ENCODE measurements around the gene KSR2. TPM values are rescaled to one million over a fixed set of nuclear protein-coding genes. Genes with fewer than 3 reads are reported as not detected.

Gene KSR2
- total RNA-seq, 1 donor from 2014 or later: 0.30 TPM

DNA sequence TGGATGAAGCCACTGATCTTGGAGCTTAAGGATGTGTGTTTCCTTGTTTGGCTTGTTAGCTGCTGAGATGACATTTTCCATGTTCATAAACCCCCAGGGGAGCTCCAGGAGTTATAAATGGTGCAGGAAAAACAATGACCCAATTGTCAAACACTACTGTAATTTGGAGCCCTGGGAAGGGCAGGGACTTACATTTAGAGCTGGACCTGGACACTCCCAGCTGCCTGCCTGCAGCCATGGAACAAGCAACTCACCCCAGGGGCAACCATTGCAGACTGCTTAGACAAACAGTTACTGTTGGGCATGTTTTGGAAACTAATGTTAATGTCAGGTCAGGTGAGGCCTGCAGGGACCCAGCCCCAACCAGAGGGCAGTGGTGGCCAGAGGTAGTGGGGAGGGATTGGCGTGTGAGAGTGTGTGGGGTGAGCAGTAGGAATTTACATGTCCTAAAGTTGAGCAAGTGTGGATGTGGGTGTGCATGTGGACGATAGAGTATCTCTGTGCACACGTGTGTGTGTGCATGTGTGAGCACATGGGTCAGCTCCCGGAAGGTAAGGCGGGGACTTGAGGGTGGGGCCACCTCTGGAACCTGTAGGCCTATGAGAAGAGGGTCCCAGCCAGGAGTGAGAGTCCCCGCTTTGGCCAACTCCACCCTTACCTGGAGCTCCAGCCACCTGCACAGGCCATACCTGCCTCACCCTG lies 521.0 kb downstream of the KSR2 start:
- Histone ChIP-seq H3K4me1 (no peaks in the 10 kb centered on the region), H3K79me2 (ENCODE audit: low read depth) (no peaks in the 10 kb centered on the region), H3K36me3 (no peaks in the 10 kb centered on the region), H3F3A (ENCODE audit: low read depth) (no peaks in the 10 kb centered on the region), H3K4me3 (no peak overlapping the region), H2AFZ (replicated peaks) (no peak overlapping the region), H3K9ac (no peak overlapping the region), H3K27ac (no peak overlapping the region), H3K9me3 (ENCODE audit: low read depth) (no peaks in the 10 kb centered on the region), H3K4me2 (no peak overlapping the region), H3K27me3 (no peaks in the 10 kb centered on the region), H4K20me1 (ENCODE audit: low read depth) (no peaks in the 10 kb centered on the region)
- Mint-ChIP-seq H3K4me3 (no peak overlapping the region), H3K27me3 (ENCODE audit: insufficient read depth, low read depth) (peaks cover 43% of the 10 kb centered on the region), H3K36me3 (peaks cover 3% of the 10 kb centered on the region), H3K27ac (no peak overlapping the region), H3K4me1 (peaks cover 26% of the 10 kb centered on the region), H3K9me3 (peaks cover 11% of the 10 kb centered on the region)
- DNase-seq (ENCODE audit: low spot score): no peak
- TF ChIP-seq EZH2phosphoT487 (IDR thresholded peaks at IDR 0.05): no peak
- no peak for TF ChIP-seq EZH2 (IDR thresholded peaks at IDR 0.05)
- TF ChIP-seq, protein P1, sequence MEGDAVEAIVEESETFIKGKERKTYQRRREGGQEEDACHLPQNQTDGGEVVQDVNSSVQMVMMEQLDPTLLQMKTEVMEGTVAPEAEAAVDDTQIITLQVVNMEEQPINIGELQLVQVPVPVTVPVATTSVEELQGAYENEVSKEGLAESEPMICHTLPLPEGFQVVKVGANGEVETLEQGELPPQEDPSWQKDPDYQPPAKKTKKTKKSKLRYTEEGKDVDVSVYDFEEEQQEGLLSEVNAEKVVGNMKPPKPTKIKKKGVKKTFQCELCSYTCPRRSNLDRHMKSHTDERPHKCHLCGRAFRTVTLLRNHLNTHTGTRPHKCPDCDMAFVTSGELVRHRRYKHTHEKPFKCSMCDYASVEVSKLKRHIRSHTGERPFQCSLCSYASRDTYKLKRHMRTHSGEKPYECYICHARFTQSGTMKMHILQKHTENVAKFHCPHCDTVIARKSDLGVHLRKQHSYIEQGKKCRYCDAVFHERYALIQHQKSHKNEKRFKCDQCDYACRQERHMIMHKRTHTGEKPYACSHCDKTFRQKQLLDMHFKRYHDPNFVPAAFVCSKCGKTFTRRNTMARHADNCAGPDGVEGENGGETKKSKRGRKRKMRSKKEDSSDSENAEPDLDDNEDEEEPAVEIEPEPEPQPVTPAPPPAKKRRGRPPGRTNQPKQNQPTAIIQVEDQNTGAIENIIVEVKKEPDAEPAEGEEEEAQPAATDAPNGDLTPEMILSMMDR (IDR thresholded peaks at IDR 0.05): no peak

DNA sequence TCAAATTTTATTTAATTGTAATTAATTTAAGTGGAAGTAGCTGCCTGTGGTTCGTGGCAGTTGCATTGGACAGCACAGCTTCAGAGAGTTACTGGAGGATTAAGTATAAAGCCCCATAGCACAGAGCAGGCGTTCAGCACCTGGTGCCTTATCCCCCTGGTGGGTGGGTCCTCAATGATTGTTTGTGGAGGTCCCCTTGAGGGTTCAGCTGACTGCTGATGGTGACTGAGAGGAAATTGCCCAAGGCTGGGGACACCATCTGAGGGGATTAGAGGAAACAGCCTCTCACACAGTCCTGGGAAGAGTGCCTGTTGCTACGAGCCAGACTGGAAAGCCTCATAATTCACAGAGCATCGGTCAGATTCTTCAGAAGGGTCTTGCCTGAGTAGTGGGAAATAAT lies 524.0 kb downstream of the KSR2 start:
- no peak overlapping the region for H3K9ac ChIP-seq
- Mint-ChIP-seq H3K36me3 (no peaks in the 10 kb centered on the region), H3K9me3 (peaks cover 6% of the 10 kb centered on the region), H3K4me3 (no peak overlapping the region), H3K27ac (no peak overlapping the region), H3K27me3 (ENCODE audit: insufficient read depth, low read depth) (peaks cover 29% of the 10 kb centered on the region), H3K4me1 (peaks cover 6% of the 10 kb centered on the region)
- H3F3A ChIP-seq (ENCODE audit: low read depth): no peaks in the 10 kb centered on the region
- no peaks in the 10 kb centered on the region for H3K9me3 ChIP-seq (ENCODE audit: low read depth)
- H3K4me3 ChIP-seq: no peak overlapping the region
- no peaks in the 10 kb centered on the region for H3K4me1 ChIP-seq
- H3K79me2 ChIP-seq (ENCODE audit: low read depth): no peaks in the 10 kb centered on the region
- no peak for TF ChIP-seq EZH2phosphoT487 (IDR thresholded peaks at IDR 0.05)
- TF ChIP-seq, protein P1 (IDR thresholded peaks at IDR 0.05): no peak
- TF ChIP-seq EZH2 (IDR thresholded peaks at IDR 0.05): no peak
- H3K27ac ChIP-seq: no peak overlapping the region
- H3K27me3 ChIP-seq: no peaks in the 10 kb centered on the region
- H2AFZ ChIP-seq (replicated peaks): no peak overlapping the region
- no peaks in the 10 kb centered on the region for H3K36me3 ChIP-seq
- H4K20me1 ChIP-seq (ENCODE audit: low read depth): no peaks in the 10 kb centered on the region
- DNase-seq (ENCODE audit: low spot score): no peak
- no peak overlapping the region for H3K4me2 ChIP-seq

DNA sequence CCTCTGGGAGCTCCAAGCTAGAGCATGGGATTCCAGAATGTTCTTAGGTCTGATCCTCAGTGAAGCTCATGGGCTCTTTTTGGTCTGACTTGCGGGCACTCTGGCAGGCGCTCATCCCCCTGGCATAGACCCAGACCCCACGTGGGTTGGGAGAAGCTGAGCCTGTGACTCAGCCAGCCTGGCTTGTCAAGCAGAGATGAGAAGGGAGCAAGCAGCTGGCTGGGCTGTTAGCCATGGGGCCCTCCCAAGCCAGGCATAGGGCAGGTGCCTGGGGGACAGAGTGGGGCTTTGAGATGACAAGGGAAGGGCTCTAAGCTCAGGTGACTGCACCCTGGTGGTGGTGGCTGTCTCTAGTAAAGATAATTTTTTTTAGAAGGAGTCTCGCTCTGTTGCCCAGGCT lies 527.0 kb downstream of the KSR2 start:
- Histone ChIP-seq H4K20me1 (ENCODE audit: low read depth) (no peaks in the 10 kb centered on the region), H3F3A (ENCODE audit: low read depth) (no peaks in the 10 kb centered on the region), H2AFZ (replicated peaks) (no peak overlapping the region), H3K9ac (no peak overlapping the region), H3K4me2 (no peak overlapping the region), H3K36me3 (no peaks in the 10 kb centered on the region), H3K27ac (no peak overlapping the region), H3K27me3 (no peaks in the 10 kb centered on the region), H3K79me2 (ENCODE audit: low read depth) (no peaks in the 10 kb centered on the region), H3K9me3 (ENCODE audit: low read depth) (no peaks in the 10 kb centered on the region), H3K4me3 (no peak overlapping the region), H3K4me1 (peaks cover 4% of the 10 kb centered on the region)
- H3K27me3 Mint-ChIP-seq (ENCODE audit: insufficient read depth, low read depth): peaks cover 15% of the 10 kb centered on the region
- H3K4me1 Mint-ChIP-seq: no peaks in the 10 kb centered on the region
- no peaks in the 10 kb centered on the region for H3K36me3 Mint-ChIP-seq
- no peak overlapping the region for H3K4me3 Mint-ChIP-seq
- no peak overlapping the region for H3K27ac Mint-ChIP-seq
- TF ChIP-seq EZH2 (IDR thresholded peaks at IDR 0.05) (no peak), EZH2phosphoT487 (IDR thresholded peaks at IDR 0.05) (no peak)
- TF ChIP-seq, protein P1 (IDR thresholded peaks at IDR 0.05): no peak
- H3K9me3 Mint-ChIP-seq: peaks cover under 1% of the 10 kb centered on the region
- no peak for DNase-seq (ENCODE audit: low spot score)
